H54 (cell line): ENCODE results near the gene NCKAP5.

ENCODE experiments used
- DNase-seq: peaks from one replicate; pipeline ENCODE4 v3.0.0; 2011; ENCODE audit warnings: low spot score, mixed read lengths; ENCODE audit not compliant: insufficient read length
- FAIRE-seq: peaks from 3 replicates; lab custom pipeline; 2011; peaks lifted over from hg19 to GRCh38; lab: Jason Lieb, UNC
- POLR2A ChIP-seq: IDR thresholded peaks from 2 replicates; pipeline ENCODE4 v1.6.1; 2011; ENCODE audit warnings: low read depth, mild to moderate bottlenecking, low read length

The NCKAP5 gene

DNA sequence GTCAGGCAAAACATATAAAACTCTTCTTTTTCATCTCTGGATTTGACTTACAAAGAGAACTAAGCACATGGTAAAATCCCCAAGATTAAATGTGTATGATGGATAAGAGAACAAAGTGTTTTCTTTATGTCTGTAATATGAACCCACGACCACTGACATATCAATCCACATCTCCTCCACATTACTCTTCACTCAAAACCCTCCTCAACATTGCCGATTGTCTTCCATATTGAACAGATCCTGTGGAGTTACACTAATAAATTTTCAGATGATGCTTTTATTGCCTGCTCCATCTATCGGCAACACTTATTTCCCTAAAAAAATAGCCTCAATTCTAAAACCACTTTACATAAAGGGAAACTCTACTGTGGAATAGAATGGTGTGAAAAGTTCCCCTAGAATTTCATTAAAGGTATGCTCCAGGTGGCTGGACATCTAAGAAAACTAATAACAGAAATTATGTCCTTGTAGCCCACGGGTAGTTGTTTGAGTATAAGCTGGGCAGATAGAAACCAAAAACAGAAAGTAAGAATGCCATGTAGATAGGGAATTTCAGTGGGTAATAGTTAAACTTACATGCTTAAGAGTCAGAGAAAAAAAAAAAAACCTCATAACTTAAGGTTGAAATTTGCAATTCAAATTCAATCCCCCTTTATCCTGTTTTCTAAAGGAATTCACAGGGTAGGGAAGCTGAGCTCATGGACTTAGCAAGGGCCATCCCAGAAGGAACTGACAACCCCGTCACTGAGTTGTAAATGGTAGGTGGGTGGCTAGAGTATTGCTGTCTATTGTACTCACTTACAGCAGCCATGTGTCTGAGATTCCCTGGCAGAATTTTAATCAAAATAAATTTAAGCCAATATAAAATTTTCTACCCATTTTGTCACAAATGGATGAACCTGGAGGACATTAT is 592.8 kb downstream of the NCKAP5 start:
- TF ChIP-seq POLR2A: no peak
- no peak for DNase-seq
- no peak for FAIRE-seq

GRCh38 chr2:132974467-132975095 is 593.7 kb downstream of the NCKAP5 start:
- DNase-seq (no peak), FAIRE-seq (no peak)

DNA sequence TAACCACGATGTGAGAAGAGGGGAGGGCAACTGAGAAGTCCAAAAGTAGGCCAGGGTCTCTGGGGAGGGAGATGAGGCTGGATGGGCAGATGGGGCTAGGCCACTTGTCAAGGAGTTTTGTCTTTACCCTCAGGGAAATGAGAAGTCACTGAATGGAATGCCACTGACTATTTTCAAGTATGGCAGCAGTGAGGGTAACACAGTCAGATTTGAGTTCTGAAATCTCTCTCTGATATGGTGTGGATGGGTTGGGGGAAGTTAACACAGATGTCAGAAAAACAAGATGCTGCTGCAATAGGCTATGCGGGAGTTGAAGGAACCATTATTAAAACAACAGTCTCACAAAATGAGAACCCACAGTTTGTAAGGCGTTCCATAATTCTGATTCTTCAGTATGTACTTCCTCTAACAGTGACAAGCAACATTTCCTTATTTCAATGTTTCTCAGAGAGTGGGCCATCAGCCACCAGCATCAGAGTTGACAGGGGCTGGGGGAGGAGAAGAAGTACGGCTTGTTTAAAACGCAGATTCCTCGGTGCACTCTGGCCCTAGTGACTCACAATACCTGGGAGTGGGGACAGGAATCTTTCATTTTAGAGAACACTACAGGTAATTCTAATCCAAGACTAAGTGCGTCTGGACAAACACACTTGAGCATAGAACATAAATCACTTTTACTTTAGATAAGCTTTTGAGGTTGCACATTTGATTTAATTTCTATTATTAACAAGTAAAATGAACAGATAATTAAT is 596.8 kb downstream of the NCKAP5 start:
- FAIRE-seq: no peak
- no peak for DNase-seq
- TF ChIP-seq POLR2A: no peak

More at GRCh38 chr2:132974467-132975095, 593.7 kb downstream of the NCKAP5 start:
- no peak for TF ChIP-seq POLR2A

DNA sequence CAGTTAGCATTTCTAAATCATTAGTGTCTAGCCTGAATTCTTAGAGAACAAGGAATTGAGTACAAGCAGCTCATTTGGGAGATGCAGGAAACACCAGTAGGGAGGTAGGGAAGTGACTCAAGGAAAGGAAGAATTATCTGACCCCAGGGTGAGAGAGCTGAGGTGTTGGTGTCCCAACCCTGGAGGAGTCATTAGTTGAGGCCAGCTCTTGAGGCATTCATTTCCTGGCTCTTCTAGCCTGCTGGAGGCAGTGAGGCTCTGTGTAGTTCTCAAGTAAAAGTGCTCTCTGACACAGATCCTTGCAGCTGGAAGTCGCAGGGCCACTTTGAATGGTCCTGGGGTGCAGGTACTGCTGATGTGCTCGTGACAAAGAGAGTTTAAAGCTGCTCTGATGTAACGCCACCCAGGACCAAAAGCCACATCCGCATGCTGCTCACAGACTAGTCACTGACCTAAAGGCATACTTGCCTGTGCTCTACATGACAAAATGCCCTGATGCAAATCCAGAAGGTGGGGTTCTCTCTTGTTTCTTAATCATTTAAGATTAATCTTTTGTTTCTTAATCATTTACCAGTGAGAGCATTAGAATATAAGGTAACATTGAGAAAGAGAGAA is 598.8 kb downstream of the NCKAP5 start:
- no peak for FAIRE-seq
- DNase-seq: no peak

DNA sequence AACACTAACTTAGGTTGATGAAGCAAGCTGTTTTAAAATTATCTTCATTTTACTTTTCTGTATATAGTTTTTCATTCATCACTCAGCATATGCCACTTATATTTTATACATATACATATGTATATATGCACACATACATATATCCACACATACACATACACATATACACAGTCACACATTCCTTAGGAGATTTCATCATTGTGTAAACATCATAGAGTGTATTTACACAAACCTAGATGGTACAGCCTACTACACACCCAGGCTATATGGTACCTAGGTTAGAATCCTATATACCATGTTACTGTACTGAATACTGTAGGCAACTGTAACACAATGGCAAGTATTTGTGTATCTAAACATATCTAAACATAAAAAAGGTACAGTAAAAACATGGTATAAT is 602.8 kb downstream of the NCKAP5 start:
- TF ChIP-seq POLR2A: no peak
- FAIRE-seq (no peak), DNase-seq (no peak)

More for the DNA sequence above, 598.8 kb downstream of the NCKAP5 start:
- TF ChIP-seq POLR2A: no peak

DNA sequence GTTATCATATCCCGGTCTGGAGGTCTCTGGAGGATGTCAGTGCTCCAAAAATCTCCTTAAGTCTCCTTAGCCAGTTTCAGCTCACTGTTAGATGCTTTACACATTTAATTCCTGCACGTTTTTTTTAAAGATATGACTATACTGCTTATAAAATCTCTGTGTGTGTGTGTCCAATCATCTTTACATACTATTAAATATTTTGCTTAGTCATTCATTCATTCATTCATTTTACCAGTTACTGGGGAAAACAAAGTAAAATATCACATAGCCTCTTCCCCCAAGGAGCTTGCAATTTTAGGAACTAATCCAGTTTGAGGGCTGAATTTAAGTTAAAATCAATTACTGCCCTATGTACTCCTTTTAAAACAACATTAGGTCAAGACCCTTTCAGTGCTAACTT is 605.1 kb downstream of the NCKAP5 start:
- FAIRE-seq (no peak), DNase-seq (no peak)
- no peak for TF ChIP-seq POLR2A

DNA sequence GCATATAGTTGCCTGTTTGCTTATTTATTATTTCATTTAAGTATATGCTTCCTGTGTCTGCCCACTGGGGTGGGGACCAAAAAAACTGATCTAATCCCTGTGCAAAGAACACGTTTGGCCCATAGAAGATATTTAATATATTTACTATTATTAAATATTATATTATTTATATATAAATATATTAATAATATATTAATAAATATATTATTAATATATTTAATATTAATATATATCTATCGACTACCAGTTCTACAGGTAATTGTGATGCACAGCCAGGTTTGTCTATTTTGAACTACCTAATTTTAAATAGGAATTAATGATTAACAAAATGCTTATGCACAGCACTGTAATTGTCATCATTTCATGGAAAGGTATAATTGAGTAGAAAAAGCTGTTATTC is 609.4 kb downstream of the NCKAP5 start:
- FAIRE-seq: no peak
- no peak for TF ChIP-seq POLR2A
- DNase-seq: no peak

DNA sequence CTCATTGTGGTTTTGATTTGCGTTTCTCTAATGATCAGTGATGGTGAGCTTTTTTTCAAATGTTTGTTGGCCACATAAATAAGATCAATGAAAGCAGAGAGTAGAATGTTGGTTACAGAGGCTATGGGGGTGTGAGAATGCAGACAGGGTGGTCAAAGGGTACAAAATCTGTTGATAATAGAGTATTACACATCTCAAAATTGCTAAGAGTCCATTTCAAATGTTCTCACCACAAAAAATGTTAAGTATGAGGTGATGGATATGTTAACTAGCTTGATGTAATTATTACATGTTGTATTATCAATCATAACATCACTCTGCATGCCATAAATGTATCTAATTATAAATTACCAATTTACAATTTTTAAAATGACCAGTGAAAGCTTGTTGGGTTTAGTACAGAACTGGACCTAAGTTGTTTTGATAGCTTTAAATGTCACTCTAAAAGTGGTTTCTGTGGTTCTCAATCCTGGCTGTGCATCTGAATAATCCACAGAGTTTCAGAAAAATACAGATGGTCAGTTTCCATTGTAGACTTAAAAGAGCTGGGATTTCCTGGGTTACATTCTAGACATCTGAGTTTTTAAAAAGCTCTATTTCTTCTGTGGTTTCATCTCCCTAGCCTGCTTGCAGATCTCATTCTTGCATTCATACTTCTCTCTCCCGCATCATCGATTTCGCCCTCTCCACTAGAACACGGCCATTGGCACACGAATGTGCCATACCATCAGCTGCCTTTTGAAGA is 612.2 kb downstream of the NCKAP5 start:
- no peak for FAIRE-seq
- no peak for DNase-seq
- TF ChIP-seq POLR2A: no peak

GRCh38 chr2:132953771-132954170 is 614.5 kb downstream of the NCKAP5 start:
- TF ChIP-seq POLR2A: no peak
- FAIRE-seq (no peak), DNase-seq (no peak)

- DNase-seq (no peak), FAIRE-seq (no peak)
- TF ChIP-seq POLR2A: no peak
These were observed 617.1 kb downstream of the NCKAP5 start for GRCh38 chr2:132951008-132951714.

GRCh38 chr2:132949108-132949507 is 619.2 kb downstream of the NCKAP5 start:
- DNase-seq (no peak), FAIRE-seq (no peak)
- TF ChIP-seq POLR2A: no peak

DNA sequence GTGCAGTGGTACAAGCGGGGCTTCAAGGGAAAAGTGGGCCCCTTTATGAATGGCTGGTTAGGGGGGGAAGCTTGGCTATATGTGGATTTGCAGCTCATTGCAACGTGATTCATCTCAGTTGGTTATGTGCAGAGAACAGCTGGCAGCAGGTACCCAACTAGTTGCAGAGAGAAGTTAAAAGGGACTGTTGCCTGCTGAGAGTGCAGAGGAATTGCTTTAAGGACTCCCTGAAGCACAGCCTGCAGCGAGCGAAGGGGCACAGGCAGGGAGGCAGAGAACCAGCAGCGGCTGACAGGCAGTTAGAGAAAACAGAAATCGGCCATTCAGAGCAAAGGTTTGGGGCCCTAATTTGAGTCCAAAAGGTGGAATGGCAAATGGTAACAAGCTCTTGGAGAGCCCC is 620.1 kb downstream of the NCKAP5 start:
- no peak for TF ChIP-seq POLR2A
- no peak for FAIRE-seq
- DNase-seq: no peak

- no peak for DNase-seq
- no peak for TF ChIP-seq POLR2A
- no peak for FAIRE-seq
These were observed 624.4 kb downstream of the NCKAP5 start for GRCh38 chr2:132943829-132944228.
